Measurements from ENCODE around the gene INPP5D. TPM values are rescaled to one million over a fixed set of nuclear protein-coding genes. Genes with fewer than 3 reads are reported as not detected.

INPP5D gene
- total RNA-seq, 2 donors from 2014 or later, result 0.66 to 3.0 TPM

DNA sequence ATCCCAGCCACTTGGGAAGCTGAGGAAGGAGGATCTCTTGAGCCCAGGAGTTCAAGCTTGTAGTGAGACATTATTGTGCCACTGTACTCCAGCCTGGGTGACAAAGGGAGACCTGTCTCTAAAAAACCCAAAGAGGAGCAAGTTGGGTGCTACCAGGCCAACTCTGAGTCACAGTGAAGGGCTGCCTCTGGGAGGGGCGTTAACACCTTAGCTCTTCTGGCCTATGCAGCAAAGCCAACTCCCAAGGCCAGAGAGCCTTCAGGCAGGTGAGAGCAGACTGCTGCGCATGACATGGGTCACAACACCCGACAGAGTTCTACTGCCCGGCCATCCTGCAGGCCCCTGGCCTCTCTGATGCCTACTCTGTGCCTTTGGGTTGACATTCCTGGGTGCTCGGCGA lies 158.7 kb downstream of the INPP5D start:
- Mint-ChIP-seq H3K27ac (no peak overlapping the region), H3K36me3 (ENCODE audit: low read depth) (no peaks in the 10 kb centered on the region), H3K9me3 (no peaks in the 10 kb centered on the region), H3K27me3 (ENCODE audit: insufficient read depth) (no peaks in the 10 kb centered on the region), H3K4me3 (no peak overlapping the region), H3K4me1 (no peaks in the 10 kb centered on the region)
- H3K27me3 ChIP-seq (ENCODE audit: control insufficient read depth, insufficient read depth, low read length, poor library complexity, severe bottlenecking), result no peaks in the 10 kb centered on the region
- H3K9ac ChIP-seq (ENCODE audit: extremely low read depth, low read length, poor library complexity, severe bottlenecking), result no peak overlapping the region
- no peak overlapping the region for H3K4me3 ChIP-seq (ENCODE audit: low read length)
- TF ChIP-seq, protein P1, sequence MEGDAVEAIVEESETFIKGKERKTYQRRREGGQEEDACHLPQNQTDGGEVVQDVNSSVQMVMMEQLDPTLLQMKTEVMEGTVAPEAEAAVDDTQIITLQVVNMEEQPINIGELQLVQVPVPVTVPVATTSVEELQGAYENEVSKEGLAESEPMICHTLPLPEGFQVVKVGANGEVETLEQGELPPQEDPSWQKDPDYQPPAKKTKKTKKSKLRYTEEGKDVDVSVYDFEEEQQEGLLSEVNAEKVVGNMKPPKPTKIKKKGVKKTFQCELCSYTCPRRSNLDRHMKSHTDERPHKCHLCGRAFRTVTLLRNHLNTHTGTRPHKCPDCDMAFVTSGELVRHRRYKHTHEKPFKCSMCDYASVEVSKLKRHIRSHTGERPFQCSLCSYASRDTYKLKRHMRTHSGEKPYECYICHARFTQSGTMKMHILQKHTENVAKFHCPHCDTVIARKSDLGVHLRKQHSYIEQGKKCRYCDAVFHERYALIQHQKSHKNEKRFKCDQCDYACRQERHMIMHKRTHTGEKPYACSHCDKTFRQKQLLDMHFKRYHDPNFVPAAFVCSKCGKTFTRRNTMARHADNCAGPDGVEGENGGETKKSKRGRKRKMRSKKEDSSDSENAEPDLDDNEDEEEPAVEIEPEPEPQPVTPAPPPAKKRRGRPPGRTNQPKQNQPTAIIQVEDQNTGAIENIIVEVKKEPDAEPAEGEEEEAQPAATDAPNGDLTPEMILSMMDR (conservative IDR thresholded peaks at IDR 0.05), result no peak
- H3K4me1 ChIP-seq (ENCODE audit: control insufficient read depth, insufficient read depth, low read length), result no peaks in the 10 kb centered on the region
- no peak overlapping the region for H3K27ac ChIP-seq (ENCODE audit: low read depth, low read length)
- H3K9me3 ChIP-seq (ENCODE audit: control insufficient read depth, low read length), result no peaks in the 10 kb centered on the region
- no peaks in the 10 kb centered on the region for H3K36me3 ChIP-seq (ENCODE audit: control insufficient read depth, insufficient read depth, low read length)
- no peak for DNase-seq
- 87 to 92% methylated on average over 3 to 6 of the region's 6 CpGs for WGBS, 2 experiments (ENCODE audit: insufficient coverage in 1 of 2, insufficient read length in 1 of 2)

DNA sequence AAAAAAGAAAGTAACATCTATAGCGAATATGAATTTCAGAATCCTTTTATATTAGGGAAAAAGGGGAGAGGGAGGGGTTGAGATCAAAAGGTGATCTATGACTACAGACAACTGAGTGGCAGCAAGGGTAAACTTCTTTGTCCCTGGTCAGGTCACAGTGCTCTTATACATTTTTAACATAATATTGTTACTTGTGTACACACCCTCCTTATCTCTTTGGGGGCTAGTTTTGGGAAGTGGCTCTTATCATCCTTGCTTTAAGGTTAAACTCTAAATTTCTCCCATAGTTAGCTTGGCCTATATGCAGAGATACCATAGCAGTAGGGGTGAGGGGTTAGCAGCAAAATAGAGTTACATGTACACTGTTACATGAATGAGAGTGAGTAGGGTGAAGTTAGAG lies 159.7 kb downstream of the INPP5D start:
- Mint-ChIP-seq H3K36me3 (ENCODE audit: low read depth) (no peaks in the 10 kb centered on the region), H3K9me3 (no peaks in the 10 kb centered on the region), H3K27ac (no peak overlapping the region), H3K4me3 (no peak overlapping the region), H3K27me3 (ENCODE audit: insufficient read depth) (no peaks in the 10 kb centered on the region), H3K4me1 (no peaks in the 10 kb centered on the region)
- H3K36me3 ChIP-seq (ENCODE audit: control insufficient read depth, insufficient read depth, low read length), result no peaks in the 10 kb centered on the region
- no peaks in the 10 kb centered on the region for H3K27me3 ChIP-seq (ENCODE audit: control insufficient read depth, insufficient read depth, low read length, poor library complexity, severe bottlenecking)
- no peaks in the 10 kb centered on the region for H3K9me3 ChIP-seq (ENCODE audit: control insufficient read depth, low read length)
- no peak overlapping the region for H3K27ac ChIP-seq (ENCODE audit: low read depth, low read length)
- H3K4me1 ChIP-seq (ENCODE audit: control insufficient read depth, insufficient read depth, low read length), result no peaks in the 10 kb centered on the region
- no peak for DNase-seq
- no peak overlapping the region for H3K9ac ChIP-seq (ENCODE audit: extremely low read depth, low read length, poor library complexity, severe bottlenecking)
- no peak overlapping the region for H3K4me3 ChIP-seq (ENCODE audit: low read length)
- TF ChIP-seq, protein P1 (conservative IDR thresholded peaks at IDR 0.05), result no peak
- WGBS, 2 experiments (ENCODE audit: insufficient coverage in 1 of 2, insufficient read length in 1 of 2), result 100% methylated on average over 1 of the region's 1 CpG; no CpG with 5 or more reads in 1 of the 2 experiments

DNA sequence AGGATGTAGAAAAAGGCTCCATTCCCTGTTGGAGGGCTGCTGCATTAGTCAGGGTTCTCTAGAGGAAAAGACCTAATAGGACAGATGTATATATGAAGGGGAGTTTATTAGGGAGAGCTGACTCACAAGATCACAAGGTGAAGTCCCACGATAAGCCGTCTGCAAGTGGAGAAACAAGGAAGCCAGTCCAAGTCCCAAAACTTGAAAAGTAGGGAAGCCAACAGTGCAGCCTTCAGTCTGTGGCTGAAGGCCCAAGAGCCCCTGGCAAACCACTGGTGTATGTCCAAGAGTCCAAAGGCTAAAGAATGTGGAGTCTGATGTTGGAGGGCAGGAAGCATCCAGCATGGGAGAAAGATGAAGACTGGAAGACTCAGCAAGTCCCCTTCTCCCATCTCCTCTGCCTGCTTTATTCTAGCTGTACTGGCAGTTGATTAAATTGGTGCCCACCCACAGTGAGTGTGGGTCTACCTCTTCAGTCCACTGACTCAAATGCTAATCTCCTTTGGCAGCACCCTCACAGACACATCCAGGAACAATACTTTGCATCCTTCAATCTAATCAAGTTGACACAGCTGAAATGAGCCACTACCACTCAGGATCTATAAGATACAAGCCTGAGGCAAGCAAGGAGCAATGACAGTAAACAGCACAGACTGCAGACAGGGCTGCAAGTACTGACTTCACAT lies 161.4 kb downstream of the INPP5D start:
- Histone ChIP-seq H3K4me3 (ENCODE audit: low read length) (no peak overlapping the region), H3K9me3 (ENCODE audit: control insufficient read depth, low read length) (no peaks in the 10 kb centered on the region), H3K9ac (ENCODE audit: extremely low read depth, low read length, poor library complexity, severe bottlenecking) (no peak overlapping the region), H3K27ac (ENCODE audit: low read depth, low read length) (no peak overlapping the region), H3K36me3 (ENCODE audit: control insufficient read depth, insufficient read depth, low read length) (no peaks in the 10 kb centered on the region), H3K4me1 (ENCODE audit: control insufficient read depth, insufficient read depth, low read length) (no peaks in the 10 kb centered on the region), H3K27me3 (ENCODE audit: control insufficient read depth, insufficient read depth, low read length, poor library complexity, severe bottlenecking) (no peaks in the 10 kb centered on the region)
- Mint-ChIP-seq H3K4me1 (no peaks in the 10 kb centered on the region), H3K4me3 (no peak overlapping the region), H3K36me3 (ENCODE audit: low read depth) (no peaks in the 10 kb centered on the region), H3K27ac (no peak overlapping the region), H3K27me3 (ENCODE audit: insufficient read depth) (peaks cover 4% of the 10 kb centered on the region), H3K9me3 (peaks cover 6% of the 10 kb centered on the region)
- TF ChIP-seq, protein P1 (conservative IDR thresholded peaks at IDR 0.05), result no peak
- WGBS, 2 experiments (ENCODE audit: insufficient coverage in 1 of 2, insufficient read length in 1 of 2), result 90 to 94% methylated on average over 2 of the region's 2 CpGs
- no peak for DNase-seq
